Stimulated activated CD4-positive, alpha-beta T cell treated with anti-CD3 and anti-CD28 coated beads, Interleukin-1b, Interleukin-23, amount 100 ng/mL, for 48 hours (primary cell): ENCODE results near the gene PRMT3.
"Not testable (repeated sequence)": the region's sequence is repeated elsewhere in the genome, so short reads cannot be mapped to it uniquely, and the experiment has no call there.

Source experiments
- DNase-seq: peaks from one replicate; pipeline ENCODE4 v3.0.0-alpha.2; 2020

Gene PRMT3

GRCh38 chr11:20457934-20458680 lies 70.6 kb downstream of the PRMT3 start:
- no peak for DNase-seq

- no peak for DNase-seq
Observed at GRCh38 chr11:20458905-20459632, 71.6 kb downstream of the PRMT3 start.

- no peak for DNase-seq
Observed at GRCh38 chr11:20459865-20460264, 72.3 kb downstream of the PRMT3 start.

- DNase-seq, result no peak
Observed at GRCh38 chr11:20464518-20464917, 77.0 kb downstream of the PRMT3 start.

GRCh38 chr11:20467487-20468185 lies 80.1 kb downstream of the PRMT3 start:
- no peak for DNase-seq

GRCh38 chr11:20470348-20470747 lies 82.8 kb downstream of the PRMT3 start:
- DNase-seq, result no peak

DNA sequence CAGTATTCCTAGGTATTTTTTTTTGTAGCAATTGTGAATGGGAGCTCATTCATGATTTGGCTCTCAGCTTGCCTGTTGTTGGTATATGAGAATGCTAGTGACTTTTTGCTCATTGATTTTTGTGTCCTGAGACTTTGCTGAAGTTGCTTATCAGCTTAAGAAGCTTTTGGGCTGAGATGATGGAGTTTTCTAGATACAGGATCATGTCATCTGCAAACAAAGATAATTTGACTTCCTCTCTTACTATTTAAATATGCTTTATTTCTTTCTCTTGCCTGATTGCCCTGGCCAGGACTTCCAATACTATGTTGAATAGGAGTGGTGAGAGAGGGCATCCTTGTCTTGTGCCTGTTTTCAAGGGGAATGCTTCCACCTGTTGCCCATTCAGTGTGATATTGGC lies 84.4 kb downstream of the PRMT3 start:
- not testable (repeated sequence) for DNase-seq

DNA sequence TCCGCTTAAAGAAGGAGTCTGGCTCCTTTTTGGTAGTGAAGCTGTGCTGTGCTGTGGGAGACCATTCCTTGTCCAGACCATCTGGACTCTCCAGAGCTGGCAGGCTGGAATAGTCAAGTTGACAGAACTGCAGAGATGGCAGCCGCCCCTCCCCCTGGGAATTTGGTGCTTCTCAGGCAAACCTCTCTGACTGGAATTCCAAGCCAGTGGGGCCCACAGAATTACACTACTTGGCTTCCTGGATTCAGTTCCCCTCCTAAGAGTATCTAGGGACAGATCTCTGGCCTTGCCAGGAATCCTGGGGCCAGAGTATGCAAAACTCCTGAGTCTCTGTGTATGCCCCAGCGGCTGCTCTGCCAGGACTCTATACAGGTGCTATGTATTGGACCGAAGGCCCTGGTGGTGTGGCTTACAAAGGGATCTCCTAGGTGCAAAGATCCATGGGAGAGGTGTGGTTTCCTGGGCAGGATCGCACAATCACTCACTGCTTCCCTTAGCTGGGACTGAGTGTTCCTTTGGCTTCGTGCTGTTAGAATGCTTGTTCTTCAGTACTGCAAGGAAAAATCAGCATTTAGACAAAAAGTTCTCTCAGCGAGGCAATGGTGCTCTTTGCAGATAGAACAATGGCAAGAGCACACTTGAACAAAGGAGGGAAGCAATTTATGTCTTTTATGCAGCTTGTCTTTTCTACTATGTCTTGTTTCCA lies 86.8 kb downstream of the PRMT3 start:
- no peak for DNase-seq

DNA sequence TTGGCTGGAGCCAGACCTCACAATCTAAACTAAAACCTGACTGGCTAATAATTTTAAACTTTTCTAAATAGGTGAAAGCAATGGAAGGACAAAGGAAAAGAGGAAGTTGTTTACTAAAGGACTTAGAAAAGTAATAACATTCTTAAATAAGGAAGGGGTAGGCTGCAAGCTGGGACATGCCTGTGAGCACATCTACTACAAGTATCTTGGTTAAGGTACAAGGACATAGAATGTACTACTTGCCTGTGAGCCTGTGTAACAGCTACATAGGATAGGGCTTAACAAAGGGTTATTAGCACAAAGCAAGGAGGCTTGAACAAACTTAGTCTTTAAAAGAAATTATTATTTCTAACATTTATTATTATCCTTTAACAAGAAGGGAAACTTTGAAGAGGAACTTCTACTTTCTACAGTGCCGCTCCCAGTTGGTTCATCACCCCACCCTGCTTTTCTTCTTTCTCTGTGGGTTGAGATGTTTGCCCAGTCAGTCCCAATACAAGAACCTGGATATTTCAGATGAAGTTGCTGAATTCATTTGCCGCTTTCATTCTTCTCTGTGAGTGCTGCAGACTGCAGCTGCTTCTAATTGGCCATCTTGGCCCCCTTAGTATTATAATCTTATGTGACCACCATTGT lies 87.5 kb downstream of the PRMT3 start:
- DNase-seq, result no peak

GRCh38 chr11:20477418-20478090 lies 90.0 kb downstream of the PRMT3 start:
- DNase-seq, result no peak

DNA sequence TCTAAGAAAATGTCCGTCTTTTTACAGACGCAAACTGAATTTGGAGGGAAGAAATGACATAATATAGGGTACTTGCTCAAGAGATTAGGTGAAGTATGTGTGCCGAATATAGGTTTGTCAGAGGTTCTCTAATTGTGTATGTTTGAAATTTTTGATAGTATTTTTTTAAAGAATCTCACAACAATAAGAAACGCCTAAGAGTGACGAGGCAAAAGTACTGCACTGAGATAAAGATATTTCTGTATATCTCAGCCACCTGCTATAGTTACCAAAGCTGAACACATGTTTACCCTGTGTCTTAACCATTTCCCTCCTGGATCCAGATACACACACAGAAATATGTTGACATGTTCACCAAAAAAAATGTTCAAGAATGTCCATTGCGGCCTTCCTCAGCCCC lies 92.0 kb downstream of the PRMT3 start:
- DNase-seq, result no peak

DNA sequence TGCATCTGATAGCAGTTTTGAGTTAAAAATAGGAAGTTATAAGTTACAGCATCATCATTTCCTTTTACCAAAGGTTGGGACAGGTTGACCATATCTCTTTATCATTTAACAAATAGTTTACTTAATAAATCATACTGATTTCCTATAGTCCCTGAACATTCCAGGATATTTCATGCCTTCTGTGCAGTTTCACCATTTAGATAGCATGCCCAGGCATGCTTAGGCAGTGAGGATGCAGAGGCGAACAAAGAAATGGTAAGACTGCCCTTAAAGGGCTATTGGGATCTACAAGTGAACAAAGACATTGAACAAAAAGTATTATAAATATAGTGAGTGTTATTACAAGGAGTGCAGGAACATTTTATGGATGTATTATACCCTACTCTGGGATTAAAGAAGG lies 96.4 kb downstream of the PRMT3 start:
- no peak for DNase-seq

GRCh38 chr11:20484416-20484815 lies 96.9 kb downstream of the PRMT3 start:
- DNase-seq, result not testable (repeated sequence)

DNA sequence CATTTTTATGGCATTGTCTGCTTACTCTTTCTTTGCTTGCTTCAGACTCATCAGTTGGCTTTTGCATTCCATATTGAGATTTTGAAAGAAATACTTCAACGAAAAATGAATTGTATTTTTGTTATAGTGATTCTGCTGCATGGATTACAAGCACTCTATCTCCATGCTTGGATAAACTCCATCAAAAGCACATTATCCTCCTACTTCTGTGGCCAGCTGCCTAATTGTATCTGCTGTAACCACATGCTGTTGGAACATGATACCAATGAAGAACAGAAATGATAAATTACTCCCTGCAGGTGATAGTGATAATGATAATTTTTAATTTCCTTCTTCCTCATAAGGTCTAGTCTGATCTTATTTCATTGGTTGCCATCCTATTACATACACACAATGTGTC lies 100.8 kb downstream of the PRMT3 start:
- DNase-seq, result no peak

DNA sequence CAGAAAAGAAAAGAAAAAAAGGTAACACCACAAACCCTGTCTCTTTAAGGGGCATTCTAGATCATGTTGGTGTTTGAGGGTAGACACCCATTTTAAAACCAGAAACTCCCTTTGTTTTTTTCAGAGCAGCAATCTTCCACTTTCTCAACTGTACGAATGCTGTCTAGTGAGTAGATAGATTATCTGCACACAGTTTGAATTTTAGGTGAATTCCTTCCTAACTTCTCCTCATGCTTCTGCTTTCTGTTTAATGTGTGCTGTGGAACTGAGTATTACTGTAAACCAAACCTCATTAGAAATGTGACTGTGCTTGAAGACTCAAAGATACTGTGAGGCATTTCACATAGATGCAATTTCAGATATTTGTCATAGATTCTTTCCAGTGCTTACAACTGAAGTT lies 102.4 kb downstream of the PRMT3 start:
- no peak for DNase-seq

- no peak for DNase-seq
Observed at GRCh38 chr11:20493340-20493739, 105.8 kb downstream of the PRMT3 start.

- DNase-seq, result no peak
Observed at GRCh38 chr11:20497124-20497792, 109.7 kb downstream of the PRMT3 start.

DNA sequence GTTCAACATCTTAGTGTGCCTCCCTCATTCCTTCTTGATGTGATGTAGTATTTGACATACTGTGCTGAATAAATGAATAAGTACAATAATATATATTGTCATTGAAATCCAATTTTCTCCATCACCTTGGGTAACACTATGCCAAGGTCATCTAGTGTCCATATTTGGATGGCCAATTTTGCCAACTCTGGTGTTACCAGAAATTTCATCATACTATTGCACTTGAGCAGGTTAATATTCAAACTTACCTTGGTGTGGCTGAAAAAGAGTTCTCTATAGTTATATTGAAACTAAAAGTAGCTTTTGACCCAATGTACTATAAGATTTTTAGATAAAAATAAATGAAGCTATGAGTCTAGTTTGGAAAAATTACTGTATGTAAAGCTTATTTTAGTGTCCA lies 113.7 kb downstream of the PRMT3 start:
- DNase-seq, result no peak

DNA sequence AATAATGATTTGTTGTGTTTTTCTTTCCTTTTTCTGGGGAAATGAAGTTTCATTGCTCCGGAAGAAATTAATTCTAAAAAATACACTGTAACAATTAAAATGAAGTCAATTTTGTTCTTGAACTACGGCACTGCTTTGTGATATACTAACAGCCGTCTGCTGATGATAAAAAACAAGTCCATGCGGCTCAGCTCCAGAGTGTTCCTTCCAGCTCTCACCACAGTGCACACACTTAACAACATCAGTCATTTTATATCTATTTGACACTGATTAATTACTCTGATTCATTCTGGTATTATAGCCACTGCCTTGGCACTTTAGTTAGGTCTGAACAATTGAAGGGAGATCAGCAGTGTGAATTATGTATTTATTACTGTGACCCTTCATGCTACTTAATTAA lies 114.5 kb downstream of the PRMT3 start:
- DNase-seq, result no peak

DNA sequence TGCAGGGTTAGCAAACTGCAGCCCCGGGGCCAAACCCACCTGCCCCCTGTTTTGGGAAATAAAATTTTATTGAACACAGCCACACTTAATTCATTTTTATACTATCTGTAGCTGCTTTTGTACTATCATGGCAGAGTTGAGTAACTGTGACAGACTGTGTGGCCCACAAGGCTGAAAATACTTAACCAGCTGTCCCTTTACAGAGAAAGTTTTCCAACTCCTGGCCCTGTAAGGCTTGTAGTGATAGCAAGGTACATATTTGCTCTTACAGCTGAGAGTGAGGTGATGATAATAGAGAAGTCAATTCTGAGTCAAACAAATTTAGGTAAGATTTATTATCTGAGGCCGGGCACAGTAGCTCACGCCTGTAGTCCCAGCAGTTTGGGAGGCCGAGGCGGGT lies 124.5 kb downstream of the PRMT3 start:
- no peak for DNase-seq

DNA sequence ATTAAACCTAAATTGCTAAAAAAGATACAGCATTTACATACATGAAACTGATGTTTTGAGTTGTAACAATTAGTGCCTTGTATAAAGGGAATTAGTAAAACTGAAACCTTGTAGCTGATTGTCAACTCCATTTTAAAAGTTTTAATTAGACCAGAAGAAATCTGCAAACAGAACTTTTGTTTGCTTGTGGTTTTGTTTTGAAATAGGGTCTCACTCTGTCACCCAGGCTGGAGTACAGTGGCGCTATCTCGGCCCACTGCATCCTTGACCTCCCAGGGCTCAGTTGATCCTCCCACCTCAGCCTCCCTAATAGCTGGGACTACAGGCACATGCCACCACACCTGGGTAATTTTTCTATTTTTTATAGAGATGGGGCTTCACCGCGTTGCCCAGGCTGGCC lies 125.4 kb downstream of the PRMT3 start:
- DNase-seq, result no peak
